GM13976 (cell line): ENCODE measurements around the gene R3HDM1.
"Not testable (repeated sequence)": the region's sequence is repeated elsewhere in the genome, so short reads cannot be mapped to it uniquely, and the experiment has no call there.

Source experiments
- DNase-seq: peaks from one replicate; pipeline ENCODE4 v3.0.0; 2012; ENCODE audit warnings: low spot score
- in situ Hi-C: fragments of 300-500 bp; cut with MboI; formaldehyde crosslinking; loops from one replicate; pipeline ENCODE4 v1.12.0; 2022; ENCODE audit warnings: low sequenced_read_pairs, mixed read lengths, inconsistent platforms; ENCODE audit not compliant: unreplicated experiment
- TF ChIP-seq, protein P1 (sequence below): IDR thresholded peaks from 2 replicates; pipeline ENCODE4 v1.5.1; 2012; ENCODE audit warnings: borderline replicate concordance, mild to moderate bottlenecking; ENCODE audit not compliant: insufficient read depth; ENCODE audit errors: extremely low read depth, missing control alignments, control extremely low read depth

The R3HDM1 gene

GRCh38 chr2:135694711-135695110 is 163.4 kb downstream of the R3HDM1 start:
- TF ChIP-seq, protein P1, sequence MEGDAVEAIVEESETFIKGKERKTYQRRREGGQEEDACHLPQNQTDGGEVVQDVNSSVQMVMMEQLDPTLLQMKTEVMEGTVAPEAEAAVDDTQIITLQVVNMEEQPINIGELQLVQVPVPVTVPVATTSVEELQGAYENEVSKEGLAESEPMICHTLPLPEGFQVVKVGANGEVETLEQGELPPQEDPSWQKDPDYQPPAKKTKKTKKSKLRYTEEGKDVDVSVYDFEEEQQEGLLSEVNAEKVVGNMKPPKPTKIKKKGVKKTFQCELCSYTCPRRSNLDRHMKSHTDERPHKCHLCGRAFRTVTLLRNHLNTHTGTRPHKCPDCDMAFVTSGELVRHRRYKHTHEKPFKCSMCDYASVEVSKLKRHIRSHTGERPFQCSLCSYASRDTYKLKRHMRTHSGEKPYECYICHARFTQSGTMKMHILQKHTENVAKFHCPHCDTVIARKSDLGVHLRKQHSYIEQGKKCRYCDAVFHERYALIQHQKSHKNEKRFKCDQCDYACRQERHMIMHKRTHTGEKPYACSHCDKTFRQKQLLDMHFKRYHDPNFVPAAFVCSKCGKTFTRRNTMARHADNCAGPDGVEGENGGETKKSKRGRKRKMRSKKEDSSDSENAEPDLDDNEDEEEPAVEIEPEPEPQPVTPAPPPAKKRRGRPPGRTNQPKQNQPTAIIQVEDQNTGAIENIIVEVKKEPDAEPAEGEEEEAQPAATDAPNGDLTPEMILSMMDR = no peak
- in situ Hi-C loops = no loop called here
- DNase-seq = no peak

DNA sequence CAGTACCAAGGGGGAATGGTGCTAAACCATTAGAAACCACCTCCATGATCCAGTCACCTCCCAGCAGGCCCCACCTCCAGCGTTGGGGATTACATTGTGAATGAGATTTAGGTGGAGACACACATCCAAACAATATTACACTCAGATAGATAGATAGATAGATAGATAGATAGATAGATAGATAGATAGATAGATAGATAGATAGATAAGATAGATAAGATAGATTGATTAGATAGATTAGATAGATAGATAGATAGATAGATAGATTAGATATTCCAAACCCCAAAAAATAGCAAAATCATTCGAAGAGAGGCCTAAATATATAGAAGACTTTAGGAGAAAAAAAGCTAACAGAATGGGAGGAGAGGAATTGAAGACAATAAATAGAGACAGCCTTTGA is 167.6 kb downstream of the R3HDM1 start:
- DNase-seq = no peak
- TF ChIP-seq, protein P1 = no peak
- in situ Hi-C loops = no loop called here

- no peak for DNase-seq
- in situ Hi-C loops = loop anchor here (25.0 kb wide), 1 partner anchor 239 kb away; no protein-coding TSS in a partner anchor
- TF ChIP-seq, protein P1 = no peak
These were observed 170.2 kb downstream of the R3HDM1 start for GRCh38 chr2:135701442-135701841.

- TF ChIP-seq, protein P1 = no peak
- in situ Hi-C loops = loop anchor here (25.0 kb wide), 1 partner anchor 241 kb away; no protein-coding TSS in a partner anchor
- no peak for DNase-seq
These were observed 172.0 kb downstream of the R3HDM1 start for GRCh38 chr2:135703300-135703699.

DNA sequence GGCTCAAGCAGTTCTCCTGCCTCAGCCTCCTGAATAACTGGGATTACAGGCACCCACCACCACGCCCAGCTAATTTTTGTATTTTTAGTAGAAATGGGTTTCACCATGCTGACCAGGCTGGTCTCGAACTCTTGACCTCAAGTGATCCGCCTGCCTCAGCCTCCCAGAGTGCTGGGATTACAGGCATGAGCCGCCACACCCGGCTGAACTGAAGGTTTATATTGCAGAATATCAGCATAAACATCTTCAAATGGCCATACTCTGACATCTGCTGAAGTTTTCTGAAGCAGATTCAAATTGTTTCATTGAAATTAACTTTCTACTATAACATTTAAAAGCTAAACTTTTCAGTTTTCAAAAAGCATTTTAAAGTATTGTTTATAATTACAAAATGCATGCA is 172.8 kb downstream of the R3HDM1 start:
- in situ Hi-C loops = loop anchor here (25.0 kb wide), 1 partner anchor 242 kb away; no protein-coding TSS in a partner anchor
- DNase-seq = not testable (repeated sequence)

- no peak for DNase-seq
- TF ChIP-seq, protein P1 = no peak
- in situ Hi-C loops = loop anchor here (25.0 kb wide), 1 partner anchor 246 kb away; no protein-coding TSS in a partner anchor
These were observed 176.9 kb downstream of the R3HDM1 start for GRCh38 chr2:135708159-135708558.

GRCh38 chr2:135709992-135710391 is 178.7 kb downstream of the R3HDM1 start:
- in situ Hi-C loops = loop anchor here (10.0 to 25.0 kb wide), 2 partner anchors 248 to 695 kb away; no protein-coding TSS in a partner anchor
- TF ChIP-seq, protein P1 = peak; percentile 75
- DNase-seq = peak; percentile 70

DNA sequence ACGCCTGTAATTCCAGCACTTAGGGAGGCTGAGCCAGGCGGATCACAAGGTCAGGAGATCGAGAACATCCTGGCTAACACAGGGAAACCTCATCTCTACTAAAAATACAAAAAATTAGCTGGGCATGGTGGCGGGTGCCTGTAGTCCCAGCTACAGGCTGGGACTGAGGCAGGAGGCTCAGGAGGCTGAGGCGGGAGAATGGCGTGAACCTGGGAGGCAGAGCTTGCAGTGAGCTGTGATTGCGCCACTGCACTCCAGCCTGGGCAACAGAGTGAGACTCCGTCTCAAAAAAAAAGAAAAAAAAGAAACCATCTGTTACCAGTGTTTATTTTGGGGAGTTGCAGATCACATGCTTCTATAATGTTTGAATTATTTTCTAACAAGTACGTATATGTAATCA is 183.8 kb downstream of the R3HDM1 start:
- DNase-seq = not testable (repeated sequence)
- in situ Hi-C loops = loop anchor here (10.0 to 25.0 kb wide), 2 partner anchors 253 to 700 kb away; no protein-coding TSS in a partner anchor
